Endothelial cell (in vitro differentiated cells): Measurements from ENCODE around the gene IQGAP2. TPM values are rescaled to one million over a fixed set of nuclear protein-coding genes. Genes with fewer than 3 reads are reported as not detected.
A peak's percentile ranks its signal among the peaks of the same experiment; 100 is the strongest.

ENCODE experiments used
- DNase-seq: peaks from one replicate; pipeline ENCODE4 v3.0.0; 2021; ENCODE audit warnings: low spot score
- H3K27ac Mint-ChIP-seq: one replicate; pipeline ENCODE4 v1.8.0; 2021; ENCODE audit warnings: mixed read lengths, inconsistent platforms; ENCODE audit not compliant: unreplicated experiment
- H3K27me3 Mint-ChIP-seq: one replicate; pipeline ENCODE4 v1.8.0; 2021; ENCODE audit warnings: mild to moderate bottlenecking, moderate library complexity, mixed read lengths, inconsistent platforms; ENCODE audit not compliant: unreplicated experiment
- H3K36me3 Mint-ChIP-seq: one replicate; pipeline ENCODE4 v1.8.0; 2021; ENCODE audit warnings: mild to moderate bottlenecking, low read depth, mixed read lengths, inconsistent platforms; ENCODE audit not compliant: unreplicated experiment
- H3K4me1 Mint-ChIP-seq: one replicate; pipeline ENCODE4 v1.8.0; 2021; ENCODE audit warnings: mild to moderate bottlenecking, mixed read lengths, inconsistent platforms; ENCODE audit not compliant: unreplicated experiment
- H3K4me3 Mint-ChIP-seq: one replicate; pipeline ENCODE4 v1.8.0; 2021; ENCODE audit warnings: mild to moderate bottlenecking, mixed read lengths, inconsistent platforms; ENCODE audit not compliant: unreplicated experiment
- H3K9me3 Mint-ChIP-seq: one replicate; pipeline ENCODE4 v1.8.0; 2021; ENCODE audit warnings: mixed read lengths, inconsistent platforms; ENCODE audit not compliant: unreplicated experiment
- CTCF ChIP-seq: fragments of 200-600 bp; sonication (generic); IDR thresholded peaks from one replicate; pipeline ENCODE4 v1.5.0; 2021; ENCODE audit warnings: antibody characterized with exemption; ENCODE audit not compliant: unreplicated experiment
- total RNA-seq: library from RNA; stranded (reverse); fragmentation: NEBNext Ultra II Directional; extraction: Animal tissue kit (Norgen Biotek cat#: 25700); gene quantifications from one replicate; pipeline ENCODE4 v1.2.1, GENCODE V29; 2021; ENCODE audit not compliant: unreplicated experiment

Gene IQGAP2
- total RNA-seq, 1 donor from 2014 or later = 43.4 TPM

- Mint-ChIP-seq H3K4me3 (no peak overlapping the region), H3K27ac (peak overlapping the region; percentile 17), H3K36me3 (no peaks in the 10 kb centered on the region), H3K4me1 (peaks cover 19% of the 10 kb centered on the region), H3K27me3 (no peaks in the 10 kb centered on the region), H3K9me3 (no peaks in the 10 kb centered on the region)
- TF ChIP-seq CTCF = no peak
- DNase-seq = no peak
Measured at GRCh38 chr5:76475936-76476335, 72.9 kb downstream of the IQGAP2 start.

GRCh38 chr5:76476474-76477038 lies 73.5 kb downstream of the IQGAP2 start:
- Mint-ChIP-seq H3K4me1 (peaks cover 19% of the 10 kb centered on the region), H3K27me3 (no peaks in the 10 kb centered on the region), H3K27ac (no peak overlapping the region), H3K9me3 (no peaks in the 10 kb centered on the region), H3K36me3 (no peaks in the 10 kb centered on the region), H3K4me3 (no peak overlapping the region)
- no peak for TF ChIP-seq CTCF
- no peak for DNase-seq

GRCh38 chr5:76477061-76477460 lies 74.0 kb downstream of the IQGAP2 start:
- Mint-ChIP-seq H3K4me1 (peaks cover 19% of the 10 kb centered on the region), H3K27ac (no peak overlapping the region)
- no peak for TF ChIP-seq CTCF

GRCh38 chr5:76477571-76477970 lies 74.5 kb downstream of the IQGAP2 start:
- no peaks in the 10 kb centered on the region for H3K27me3 Mint-ChIP-seq
- TF ChIP-seq CTCF = no peak
- H3K4me3 Mint-ChIP-seq = no peak overlapping the region
- H3K9me3 Mint-ChIP-seq = no peaks in the 10 kb centered on the region
- no peak for DNase-seq
- peaks cover 20% of the 10 kb centered on the region for H3K4me1 Mint-ChIP-seq
- H3K27ac Mint-ChIP-seq = no peak overlapping the region
- H3K36me3 Mint-ChIP-seq = no peaks in the 10 kb centered on the region

More at GRCh38 chr5:76477061-76477460, 74.0 kb downstream of the IQGAP2 start:
- Mint-ChIP-seq H3K27me3 (no peaks in the 10 kb centered on the region), H3K36me3 (no peaks in the 10 kb centered on the region), H3K4me3 (no peak overlapping the region), H3K9me3 (no peaks in the 10 kb centered on the region)
- DNase-seq = no peak

DNA sequence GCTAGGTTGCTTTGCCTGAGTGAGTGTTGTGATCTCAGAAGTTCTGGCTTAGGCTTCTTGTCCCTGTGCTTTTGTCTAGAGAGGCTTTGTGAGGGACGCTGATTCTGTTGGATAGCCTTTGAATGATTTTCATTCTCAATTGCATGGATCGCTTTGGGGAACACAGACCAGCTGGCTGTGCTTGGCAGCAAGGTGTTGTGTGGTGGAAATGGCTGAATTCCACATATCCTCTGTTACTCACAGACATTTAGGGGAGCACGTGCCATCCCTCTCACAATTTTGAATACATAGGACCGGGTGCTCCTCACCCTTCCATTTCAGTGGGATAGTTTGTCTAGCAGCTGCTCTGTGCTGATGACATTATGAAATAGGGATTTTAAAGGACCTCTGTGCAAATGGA lies 76.2 kb downstream of the IQGAP2 start:
- Mint-ChIP-seq H3K4me3 (no peak overlapping the region), H3K27me3 (no peaks in the 10 kb centered on the region), H3K27ac (no peak overlapping the region), H3K9me3 (no peaks in the 10 kb centered on the region), H3K36me3 (no peaks in the 10 kb centered on the region), H3K4me1 (peaks cover 26% of the 10 kb centered on the region)
- no peak for TF ChIP-seq CTCF
- no peak for DNase-seq
